ENCODE data around the gene BBS9. TPM values are rescaled to one million over a fixed set of nuclear protein-coding genes. Genes with fewer than 3 reads are reported as not detected.

Gene BBS9
- total RNA-seq, 4 donors from 2014 or later = 17.8 to 27.5 (median 24.7) TPM

GRCh38 chr7:33300131-33300530, 170.8 kb downstream of the BBS9 start:
- no peak for TF ChIP-seq CTCF (IDR thresholded peaks at IDR 0.05; ENCODE audit: low read depth)

GRCh38 chr7:33300742-33301141, 171.4 kb downstream of the BBS9 start:
- no peak for TF ChIP-seq CTCF (IDR thresholded peaks at IDR 0.05; ENCODE audit: low read depth)

- TF ChIP-seq CTCF (IDR thresholded peaks at IDR 0.05; ENCODE audit: low read depth) = no peak
These were observed 177.8 kb downstream of the BBS9 start for GRCh38 chr7:33307205-33307604.

- no peak for TF ChIP-seq CTCF (IDR thresholded peaks at IDR 0.05; ENCODE audit: low read depth)
These were observed 181.2 kb downstream of the BBS9 start for GRCh38 chr7:33310546-33310945.

- no peak for TF ChIP-seq CTCF (IDR thresholded peaks at IDR 0.05; ENCODE audit: low read depth)
These were observed 196.6 kb downstream of the BBS9 start for GRCh38 chr7:33325754-33326484.

- TF ChIP-seq CTCF (IDR thresholded peaks at IDR 0.05; ENCODE audit: low read depth) = no peak
These were observed 197.1 kb downstream of the BBS9 start for GRCh38 chr7:33326485-33326848.

- no peak for TF ChIP-seq CTCF (IDR thresholded peaks at IDR 0.05; ENCODE audit: low read depth)
These were observed 198.1 kb downstream of the BBS9 start for GRCh38 chr7:33327427-33327826.

Data from subcutaneous adipose tissue (tissue), 4 donors.